Fibroblast of skin of back (primary cell): ENCODE data around the gene BSN.
A peak's percentile ranks its signal among the peaks of the same experiment; 100 is the strongest.

Experiments used
- DNase-seq: peaks from one replicate; pipeline ENCODE4 v3.0.0-alpha.2; 2013

The BSN gene

GRCh38 chr3:49601358-49602048 is 47.2 kb downstream of the BSN start:
- no peak for DNase-seq

- DNase-seq = no peak
Observed at GRCh38 chr3:49602049-49602554, 47.8 kb downstream of the BSN start.

- DNase-seq = no peak
Observed at GRCh38 chr3:49602877-49603411, 48.7 kb downstream of the BSN start.

- DNase-seq = no peak
Observed at GRCh38 chr3:49606427-49606826, 52.1 kb downstream of the BSN start.

GRCh38 chr3:49607105-49607591 is 52.9 kb downstream of the BSN start:
- DNase-seq = no peak

- no peak for DNase-seq
Observed at GRCh38 chr3:49607796-49608195, 53.5 kb downstream of the BSN start.

- DNase-seq = no peak
Observed at GRCh38 chr3:49609314-49609713, 55.0 kb downstream of the BSN start.

GRCh38 chr3:49609815-49610214 is 55.5 kb downstream of the BSN start:
- no peak for DNase-seq

DNA sequence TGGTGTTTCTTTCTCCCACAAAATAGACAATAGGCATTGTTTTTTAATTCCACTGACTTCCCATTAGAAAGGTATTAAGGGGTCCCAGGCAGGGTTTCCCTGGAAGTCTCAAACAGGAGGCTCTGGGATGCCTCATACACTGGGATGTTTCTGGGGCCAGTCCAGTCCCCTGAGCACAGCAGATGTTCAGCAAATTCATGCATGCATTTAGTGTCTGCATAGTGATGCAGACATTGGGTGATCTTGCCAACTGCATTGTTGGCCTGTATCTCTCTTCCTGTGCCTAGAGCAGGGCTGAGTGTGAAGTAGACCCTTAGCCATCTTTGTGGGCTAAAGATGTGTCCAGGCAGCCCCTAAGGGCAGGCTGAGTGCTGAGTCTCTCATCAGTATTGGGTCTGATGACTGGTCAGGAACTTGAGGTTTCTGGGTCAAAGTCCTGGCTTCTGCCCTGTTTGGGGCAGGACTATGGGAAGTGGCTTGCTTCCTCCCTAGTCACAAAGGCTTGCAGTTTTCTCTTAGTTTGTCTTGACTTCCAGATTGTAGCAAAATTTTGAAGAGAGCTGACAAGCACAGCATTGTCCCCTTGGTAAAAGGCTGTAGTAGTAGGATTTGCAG is 56.5 kb downstream of the BSN start:
- no peak for DNase-seq

- no peak for DNase-seq
Observed at GRCh38 chr3:49611291-49611690, 57.0 kb downstream of the BSN start.

GRCh38 chr3:49611719-49612118 is 57.4 kb downstream of the BSN start:
- no peak for DNase-seq

DNA sequence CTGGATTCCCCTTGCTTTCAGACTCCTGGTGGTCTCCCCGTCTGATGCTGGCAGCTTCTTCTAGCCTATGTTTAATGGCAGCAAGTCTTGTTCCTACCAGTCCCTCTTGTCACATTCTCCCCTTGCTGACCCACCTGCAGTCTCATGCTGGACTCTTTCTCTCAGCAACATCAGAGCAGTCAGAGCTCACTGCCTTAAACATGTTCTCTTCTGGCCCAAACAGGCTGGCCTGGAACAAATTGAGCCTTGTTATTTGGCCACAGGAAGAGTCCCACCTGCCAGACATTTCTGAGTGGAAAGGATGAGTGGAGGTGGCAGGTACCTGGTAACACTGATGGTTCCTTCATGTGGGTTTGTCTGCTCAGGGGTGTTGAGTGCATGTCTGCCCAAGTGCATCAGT is 60.7 kb downstream of the BSN start:
- no peak for DNase-seq

GRCh38 chr3:49616061-49616460 is 61.8 kb downstream of the BSN start:
- DNase-seq = no peak

GRCh38 chr3:49616491-49616941 is 62.2 kb downstream of the BSN start:
- DNase-seq = peak; percentile 80

- no peak for DNase-seq
Observed at GRCh38 chr3:49617390-49618013, 63.2 kb downstream of the BSN start.

- no peak for DNase-seq
Observed at GRCh38 chr3:49618412-49618811, 64.1 kb downstream of the BSN start.

DNA sequence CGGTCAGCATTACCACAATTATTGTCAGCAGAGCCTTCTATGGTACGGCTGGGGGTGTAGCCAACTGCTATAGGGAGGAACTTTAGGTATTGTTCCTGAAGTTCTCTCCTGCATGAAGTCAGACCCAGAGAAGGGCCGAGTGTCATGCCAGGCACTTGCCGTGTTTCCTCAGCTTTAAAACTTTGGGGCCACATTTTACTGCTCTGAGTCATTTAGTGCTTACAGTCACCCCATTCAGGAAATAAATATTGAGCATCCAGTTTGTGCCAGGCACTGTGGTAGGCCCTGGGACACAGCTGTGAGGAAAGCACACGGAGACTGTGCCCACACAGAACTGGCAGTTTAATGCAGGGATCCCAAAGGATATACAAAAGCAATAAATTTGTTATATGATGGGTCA is 65.4 kb downstream of the BSN start:
- DNase-seq = peak; percentile 8

DNA sequence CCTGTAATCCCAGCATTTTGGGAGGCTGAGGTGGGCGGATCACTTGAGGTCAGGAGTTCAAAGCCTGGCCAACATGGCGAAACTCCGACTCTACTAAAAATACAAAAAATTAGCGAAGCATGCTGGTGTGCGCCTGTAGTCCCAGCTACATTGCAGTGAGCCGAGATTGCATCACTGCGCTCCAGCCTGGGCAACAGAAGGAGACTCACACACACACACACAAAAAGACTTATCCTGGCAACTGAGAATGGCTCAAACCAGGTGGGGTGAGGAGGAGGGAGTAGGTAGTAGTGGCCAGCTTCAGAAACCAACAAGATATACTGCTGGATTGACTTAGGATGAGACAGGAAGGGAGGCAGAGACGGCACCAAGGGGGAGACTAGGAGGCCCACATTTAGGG is 66.5 kb downstream of the BSN start:
- no peak for DNase-seq

DNA sequence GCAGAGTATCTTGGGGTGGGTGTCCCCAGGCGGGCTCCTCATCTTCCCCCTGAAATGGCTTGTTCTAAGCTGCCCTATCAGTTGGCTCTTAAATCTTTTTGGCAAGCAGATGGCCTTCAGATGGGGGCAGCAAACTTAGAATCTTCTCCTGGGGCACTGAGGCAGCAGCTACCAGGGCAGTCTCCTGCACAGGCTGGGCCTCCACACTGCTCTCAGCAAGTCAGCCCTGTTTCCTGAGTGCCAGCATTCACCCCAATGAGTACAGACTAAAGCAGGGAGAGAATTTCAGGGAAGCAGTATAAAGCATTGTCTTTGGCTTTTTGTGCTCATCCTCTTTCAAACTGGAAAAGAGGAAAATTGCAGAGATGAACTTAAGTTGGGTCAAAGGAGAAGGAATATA is 68.8 kb downstream of the BSN start:
- DNase-seq = no peak

DNA sequence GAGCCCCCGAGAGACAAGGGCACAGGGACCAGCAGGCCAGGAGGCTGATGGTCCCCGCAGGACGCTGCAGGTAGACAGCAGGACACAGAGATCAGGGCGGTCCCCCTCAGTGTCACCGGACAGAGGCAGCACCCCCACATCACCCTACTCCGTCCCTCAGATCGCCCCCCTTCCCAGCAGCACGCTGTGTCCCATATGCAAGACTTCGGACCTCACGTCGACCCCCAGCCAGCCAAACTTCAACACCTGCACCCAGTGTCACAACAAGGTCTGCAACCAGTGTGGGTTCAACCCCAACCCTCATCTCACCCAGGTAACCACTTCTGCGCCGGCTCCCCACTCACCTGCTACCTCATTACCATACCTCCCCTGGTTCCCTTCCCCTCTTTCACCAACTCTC is 70.8 kb downstream of the BSN start:
- DNase-seq = no peak

GRCh38 chr3:49626101-49626581 is 71.9 kb downstream of the BSN start:
- DNase-seq = peak; percentile 65

- DNase-seq = no peak
Observed at GRCh38 chr3:49626796-49627195, 72.5 kb downstream of the BSN start.

- DNase-seq = no peak
Observed at GRCh38 chr3:49627634-49628033, 73.4 kb downstream of the BSN start.
